B cell (primary cell): ENCODE data around the gene TAL1. TPM values are rescaled to one million over a fixed set of nuclear protein-coding genes. Genes with fewer than 3 reads are reported as not detected.

Experiments
- ATAC-seq: fragments of 200-7000 bp; cut with Tn5 transposase; one replicate; pipeline ENCODE4 v1.10.0; 2021; ENCODE audit warnings: low read depth, mild to moderate bottlenecking, moderate number of reproducible peaks, moderate library complexity
- CTCF ChIA-PET: fragments of 350-600 bp; sonication (Branson Sonifier 250); formaldehyde crosslinking; loops from one replicate; lab custom pipeline; 2021; ENCODE audit warnings: antibody characterized with exemption, inconsistent platforms; lab: Charles Lee
- POLR2A ChIA-PET: fragments of 350-600 bp; sonication (Branson Sonifier 250); formaldehyde crosslinking; loops from one replicate; lab custom pipeline; 2021; ENCODE audit warnings: antibody characterized with exemption; lab: Charles Lee
- DNase-seq: peaks from one replicate; pipeline ENCODE4 v3.0.0; 2013
- H2AFZ ChIP-seq: 2 replicates; pipeline ENCODE4 v1.6.1; 2012; ENCODE audit warnings: mild to moderate bottlenecking, low read depth, low read length; ENCODE audit not compliant: insufficient read depth, poor library complexity, severe bottlenecking
- H3K27ac ChIP-seq, 2 donors: 1 replicate in 1 of 2; 2 replicates in 1 of 2; pipeline ENCODE4 v1.5.1; 2012 to 2013; ENCODE audit warnings: low read length in 2 of 2, mild to moderate bottlenecking in 2 of 2, moderate library complexity in 1 of 2
- H3K27me3 ChIP-seq, 4 experiments: fragments of 200-600 bp in 1 of 4; sonication (generic) in 1 of 4; replicated peaks in 1 of 4; 1 replicate in 2 of 4; 2 replicates in 2 of 4; pipeline versions ENCODE4 v1.6.1 to v1.7.0; 2013 to 2016; ENCODE audit warnings: low read length in 3 of 4, mild to moderate bottlenecking in 2 of 4, mixed read lengths in 1 of 4, moderate library complexity in 1 of 4; ENCODE audit not compliant: insufficient read depth in 4 of 4, control insufficient read depth in 3 of 4; ENCODE audit errors: control extremely low read depth in 1 of 4
- H3K36me3 ChIP-seq, 2 experiments: replicated peaks in 1 of 2; 1 replicate in 1 of 2; 2 replicates in 1 of 2; pipeline versions ENCODE4 v1.6.1 to v1.7.1; 2013; ENCODE audit warnings: low read length in 1 of 2; ENCODE audit not compliant: insufficient read depth in 2 of 2, control insufficient read depth in 1 of 2; ENCODE audit errors: control extremely low read depth in 1 of 2, extremely low read depth in 1 of 2
- H3K4me1 ChIP-seq, 2 donors: fragments of 200-600 bp in 1 of 2; sonication (generic) in 1 of 2; 1 replicate in 1 of 2; 2 replicates in 1 of 2; pipeline versions ENCODE4 v1.5.1 to v1.6.1; 2013 to 2017; ENCODE audit warnings: low read length in 2 of 2; ENCODE audit not compliant: control insufficient read depth in 2 of 2, insufficient read depth in 2 of 2
- H3K4me2 ChIP-seq: replicated peaks from 2 replicates; pipeline ENCODE3; 2012; ENCODE audit warnings: mild to moderate bottlenecking, low read depth, low read length; ENCODE audit not compliant: poor library complexity, severe bottlenecking
- H3K4me3 ChIP-seq, 5 experiments: fragments of 200-600 bp in 1 of 5; sonication (generic) in 1 of 5; 1 replicate in 3 of 5; 2 replicates in 2 of 5; pipeline versions ENCODE4 v1.5.1 to v1.7.0; 2011 to 2016; ENCODE audit warnings: low read length in 4 of 5, mild to moderate bottlenecking in 4 of 5, low read depth in 2 of 5, control low read depth in 1 of 5, moderate library complexity in 1 of 5; ENCODE audit not compliant: insufficient read depth in 1 of 5; ENCODE audit errors: control extremely low read depth in 1 of 5, extremely low read depth in 1 of 5
- H3K79me2 ChIP-seq: fragments of 200-600 bp; sonication (generic); one replicate; pipeline ENCODE4 v1.6.0; 2016; ENCODE audit warnings: low read length; ENCODE audit not compliant: control insufficient read depth, insufficient read depth
- H3K9ac ChIP-seq: fragments of 200-600 bp; sonication (generic); 2 replicates; pipeline ENCODE4 v1.6.1; 2017; ENCODE audit warnings: mild to moderate bottlenecking, low read length, moderate library complexity
- H3K9me3 ChIP-seq, 3 donors: one replicate each; pipeline versions ENCODE4 v1.6.1 to v1.7.1; 2013; ENCODE audit warnings: low read length in 2 of 3; ENCODE audit not compliant: control insufficient read depth in 2 of 3, insufficient read depth in 1 of 3; ENCODE audit errors: control extremely low read depth in 1 of 3
- H4K20me1 ChIP-seq: 2 replicates; pipeline ENCODE4 v1.6.0; 2012; ENCODE audit warnings: mild to moderate bottlenecking, low read length; ENCODE audit not compliant: insufficient read depth, control insufficient read depth, poor library complexity, severe bottlenecking
- H3K27ac Mint-ChIP-seq: one replicate; pipeline ENCODE4 v1.8.0; 2021; ENCODE audit warnings: mixed read lengths
- H3K27me3 Mint-ChIP-seq: one replicate; pipeline ENCODE4 v1.8.0; 2021; ENCODE audit warnings: mixed read lengths
- H3K4me1 Mint-ChIP-seq: one replicate; pipeline ENCODE4 v1.8.0; 2021; ENCODE audit warnings: mixed read lengths
- H3K4me3 Mint-ChIP-seq: one replicate; pipeline ENCODE4 v1.8.0; 2021; ENCODE audit warnings: mixed read lengths
- H3K9me3 Mint-ChIP-seq: one replicate; pipeline ENCODE4 v1.8.0; 2022; ENCODE audit warnings: mixed read lengths; ENCODE audit not compliant: insufficient read depth
- EZH2 ChIP-seq: IDR thresholded peaks from 2 replicates; pipeline ENCODE4 v1.6.1; 2012; ENCODE audit warnings: borderline replicate concordance, low read depth, mild to moderate bottlenecking, moderate library complexity, low read length; ENCODE audit not compliant: insufficient read depth, poor library complexity, severe bottlenecking
- WGBS: methylation state at CpG from one replicate; pipeline ENCODE4 v1.1.5; 2013; ENCODE audit warnings: missing lambda C conversion rate; ENCODE audit not compliant: insufficient coverage; 5-methylcytosine and 5-hydroxymethylcytosine counted together
- intact Hi-C: fragments of 100-400 bp; cut with micrococcal nuclease; formaldehyde crosslinking; loops from one replicate; pipeline ENCODE4 v1.10.0; 2022
- polyA plus RNA-seq: library from polyadenylated mRNA; depleted of rRNA; stranded (reverse); fragments of >200 nt; gene quantifications from 2 replicates; pipeline ENCODE4 v1.2.3, GENCODE V29; 2012
- total RNA-seq, 2 donors: library from RNA; stranded (reverse); fragments of 120-200 nt in 1 of 2; gene quantifications; 1 replicate in 1 of 2; 2 replicates in 1 of 2; pipeline versions ENCODE4 v1.2.3 to v1.2.4, GENCODE V29; 2013 to 2022
- TF ChIP-seq, protein P1 (sequence below): fragments of 200-600 bp; IDR thresholded peaks from one replicate; pipeline ENCODE4 v1.8.0; 2022; ENCODE audit warnings: antibody characterized with exemption, mild to moderate bottlenecking

TAL1 gene
- total and polyA plus RNA-seq, 2 donors (not counting 1 experiment from before 2014, with no cell fraction given) = not detected

DNA sequence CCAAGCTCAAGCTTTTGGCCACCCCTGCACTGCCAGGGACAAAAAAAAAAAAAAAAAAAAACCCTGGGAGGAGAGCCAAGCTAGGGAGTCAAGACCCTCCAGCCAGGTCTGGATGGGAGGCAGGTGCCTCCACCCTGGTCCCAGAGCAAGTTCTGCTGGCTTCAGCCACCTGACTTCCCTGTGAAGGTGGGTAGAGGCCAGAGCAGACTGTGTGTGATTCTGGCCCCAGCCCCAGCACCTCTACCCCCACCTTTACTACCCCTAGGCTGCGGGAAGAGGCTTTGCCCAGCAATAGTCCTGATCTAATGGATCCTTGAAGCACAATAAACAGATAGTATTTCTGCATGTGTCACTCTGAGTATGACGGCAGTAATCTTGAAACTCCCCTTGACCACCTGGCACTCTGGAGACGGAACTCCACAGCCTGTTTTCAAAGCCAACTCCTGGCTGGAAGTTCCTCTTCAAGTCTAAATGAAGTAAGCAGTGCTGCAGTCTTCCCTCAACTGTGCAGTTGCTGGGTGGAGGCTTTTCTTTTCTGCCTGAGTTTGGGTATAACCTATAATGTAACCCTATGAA, 51.9 kb downstream of the TAL1 start:
- DNase-seq = peak; percentile 1
- Histone ChIP-seq H3K79me2 (no peaks in the 10 kb centered on the region), H3K4me1 (peaks cover 6 to 11% of the 10 kb centered on the region in 2 donors), H2AFZ (no peak overlapping the region), H3K9ac (no peak overlapping the region), H4K20me1 (no peaks in the 10 kb centered on the region), H3K4me2 (no peak overlapping the region), H3K27ac (no peak overlapping the region), H3K4me3 (no peak overlapping the region), H3K9me3 (peaks cover 0 to 7% (median 0%) of the 10 kb centered on the region in 3 donors), H3K27me3 (peaks cover 0 to 25% (median 7%) of the 10 kb centered on the region in 4 experiments), H3K36me3 (no peaks in the 10 kb centered on the region)
- peak overlapping the region; percentile 13 for H3K4me3 Mint-ChIP-seq
- 80% methylated on average over 3 of the region's 3 CpGs for WGBS
- intact Hi-C loops = no loop called here
- H3K9me3 Mint-ChIP-seq = no peaks in the 10 kb centered on the region
- H3K27ac Mint-ChIP-seq = no peak overlapping the region
- H3K27me3 Mint-ChIP-seq = peaks cover 46% of the 10 kb centered on the region
- TF ChIP-seq EZH2 = no peak
- TF ChIP-seq, protein P1, sequence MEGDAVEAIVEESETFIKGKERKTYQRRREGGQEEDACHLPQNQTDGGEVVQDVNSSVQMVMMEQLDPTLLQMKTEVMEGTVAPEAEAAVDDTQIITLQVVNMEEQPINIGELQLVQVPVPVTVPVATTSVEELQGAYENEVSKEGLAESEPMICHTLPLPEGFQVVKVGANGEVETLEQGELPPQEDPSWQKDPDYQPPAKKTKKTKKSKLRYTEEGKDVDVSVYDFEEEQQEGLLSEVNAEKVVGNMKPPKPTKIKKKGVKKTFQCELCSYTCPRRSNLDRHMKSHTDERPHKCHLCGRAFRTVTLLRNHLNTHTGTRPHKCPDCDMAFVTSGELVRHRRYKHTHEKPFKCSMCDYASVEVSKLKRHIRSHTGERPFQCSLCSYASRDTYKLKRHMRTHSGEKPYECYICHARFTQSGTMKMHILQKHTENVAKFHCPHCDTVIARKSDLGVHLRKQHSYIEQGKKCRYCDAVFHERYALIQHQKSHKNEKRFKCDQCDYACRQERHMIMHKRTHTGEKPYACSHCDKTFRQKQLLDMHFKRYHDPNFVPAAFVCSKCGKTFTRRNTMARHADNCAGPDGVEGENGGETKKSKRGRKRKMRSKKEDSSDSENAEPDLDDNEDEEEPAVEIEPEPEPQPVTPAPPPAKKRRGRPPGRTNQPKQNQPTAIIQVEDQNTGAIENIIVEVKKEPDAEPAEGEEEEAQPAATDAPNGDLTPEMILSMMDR = no peak
- ChIA-PET CTCF (interaction anchor here (1.3 to 3.1 kb wide), 7 partner anchors 10 to 547 kb away, joined by 3 to 31 read pairs (median 6); partner anchors contain the start of gene STIL), POLR2A (no interaction called here)
- H3K4me1 Mint-ChIP-seq = peaks cover 10% of the 10 kb centered on the region
- ATAC-seq = no peak
